ENCODE measurements around the gene UBXN10. TPM values are rescaled to one million over a fixed set of nuclear protein-coding genes. Genes with fewer than 3 reads are reported as not detected.

Gene UBXN10
- total RNA-seq, 1 donor from 2014 or later: 1.4 TPM

DNA sequence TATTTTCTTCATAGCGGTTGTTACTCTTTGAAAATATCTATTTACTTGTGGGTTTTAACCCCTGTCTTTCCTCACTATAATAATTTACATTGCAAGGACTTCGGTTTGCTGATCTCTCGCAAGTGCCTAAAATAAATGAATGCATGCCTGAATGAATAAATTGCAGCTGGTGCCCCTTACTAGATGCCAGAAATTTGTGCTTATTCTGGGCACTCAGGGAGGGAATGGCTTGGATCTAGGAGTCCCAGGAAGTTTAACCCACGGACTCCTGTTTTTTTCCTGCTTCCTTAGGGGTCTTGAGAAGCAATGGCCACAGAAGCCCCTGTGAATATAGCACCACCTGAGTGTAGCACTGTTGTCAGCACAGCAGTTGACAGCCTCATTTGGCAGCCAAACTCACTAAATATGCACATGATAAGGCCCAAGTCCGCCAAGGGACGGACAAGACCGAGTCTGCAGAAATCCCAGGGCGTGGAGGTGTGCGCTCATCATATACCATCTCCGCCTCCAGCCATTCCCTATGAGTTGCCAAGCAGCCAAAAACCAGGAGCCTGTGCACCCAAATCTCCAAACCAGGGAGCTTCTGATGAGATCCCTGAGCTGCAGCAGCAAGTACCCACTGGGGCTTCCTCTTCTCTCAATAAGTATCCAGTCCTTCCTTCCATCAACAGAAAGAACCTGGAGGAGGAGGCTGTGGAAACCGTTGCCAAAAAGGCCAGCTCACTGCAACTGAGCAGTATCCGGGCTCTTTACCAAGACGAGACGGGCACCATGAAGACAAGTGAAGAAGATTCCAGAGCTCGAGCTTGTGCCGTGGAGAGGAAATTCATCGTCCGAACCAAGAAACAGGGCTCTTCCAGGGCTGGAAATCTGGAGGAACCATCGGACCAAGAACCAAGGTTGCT, 4.6 kb downstream of the UBXN10 start:
- TF ChIP-seq, protein P1, sequence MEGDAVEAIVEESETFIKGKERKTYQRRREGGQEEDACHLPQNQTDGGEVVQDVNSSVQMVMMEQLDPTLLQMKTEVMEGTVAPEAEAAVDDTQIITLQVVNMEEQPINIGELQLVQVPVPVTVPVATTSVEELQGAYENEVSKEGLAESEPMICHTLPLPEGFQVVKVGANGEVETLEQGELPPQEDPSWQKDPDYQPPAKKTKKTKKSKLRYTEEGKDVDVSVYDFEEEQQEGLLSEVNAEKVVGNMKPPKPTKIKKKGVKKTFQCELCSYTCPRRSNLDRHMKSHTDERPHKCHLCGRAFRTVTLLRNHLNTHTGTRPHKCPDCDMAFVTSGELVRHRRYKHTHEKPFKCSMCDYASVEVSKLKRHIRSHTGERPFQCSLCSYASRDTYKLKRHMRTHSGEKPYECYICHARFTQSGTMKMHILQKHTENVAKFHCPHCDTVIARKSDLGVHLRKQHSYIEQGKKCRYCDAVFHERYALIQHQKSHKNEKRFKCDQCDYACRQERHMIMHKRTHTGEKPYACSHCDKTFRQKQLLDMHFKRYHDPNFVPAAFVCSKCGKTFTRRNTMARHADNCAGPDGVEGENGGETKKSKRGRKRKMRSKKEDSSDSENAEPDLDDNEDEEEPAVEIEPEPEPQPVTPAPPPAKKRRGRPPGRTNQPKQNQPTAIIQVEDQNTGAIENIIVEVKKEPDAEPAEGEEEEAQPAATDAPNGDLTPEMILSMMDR (IDR thresholded peaks at IDR 0.05; ENCODE audit: borderline replicate concordance): no peak
- no peak overlapping the region for H3K27ac ChIP-seq (replicated peaks)
- no peak for DNase-seq
- intact Hi-C loops (cut with micrococcal nuclease): no loop called here
- H3K27me3 ChIP-seq (ENCODE audit: low read depth): peaks cover 71% of the 10 kb centered on the region
- peaks cover 34% of the 10 kb centered on the region for H3K4me1 ChIP-seq
- H3K36me3 ChIP-seq: no peaks in the 10 kb centered on the region
- no peak overlapping the region for H3K4me3 ChIP-seq
- no peaks in the 10 kb centered on the region for H3K9me3 ChIP-seq (replicated peaks)

- Histone ChIP-seq H3K27me3 (ENCODE audit: low read depth) (peaks cover 62% of the 10 kb centered on the region), H3K4me1 (peaks cover 25% of the 10 kb centered on the region), H3K36me3 (no peaks in the 10 kb centered on the region), H3K27ac (replicated peaks) (no peak overlapping the region), H3K9me3 (replicated peaks) (no peaks in the 10 kb centered on the region), H3K4me3 (no peak overlapping the region)
- TF ChIP-seq, protein P1 (IDR thresholded peaks at IDR 0.05; ENCODE audit: borderline replicate concordance): no peak
- intact Hi-C loops (cut with micrococcal nuclease): no loop called here
- no peak for DNase-seq
Measured at GRCh38 chr1:20191266-20191825, 5.5 kb downstream of the UBXN10 start.

DNA sequence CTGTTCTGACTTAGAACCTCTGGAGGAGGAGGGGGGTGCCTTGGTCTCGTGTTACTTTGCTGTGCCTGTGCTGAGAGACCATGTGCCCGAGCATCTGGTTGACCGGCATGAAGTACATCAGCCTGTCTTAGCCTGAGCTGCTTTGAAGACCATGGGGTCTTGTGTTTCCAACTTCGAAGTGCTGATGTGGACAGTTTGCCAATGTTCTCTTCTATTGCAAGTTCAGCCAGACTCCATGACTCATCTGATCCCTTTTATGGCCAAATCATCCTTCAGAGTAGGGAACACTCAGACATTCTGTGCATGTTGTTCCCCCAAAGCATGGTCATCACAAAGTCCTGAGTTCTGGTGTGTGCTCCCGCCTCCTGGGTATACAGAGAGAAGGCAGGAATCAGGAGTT, 6.5 kb downstream of the UBXN10 start:
- intact Hi-C loops (cut with micrococcal nuclease): no loop called here
- DNase-seq: no peak
- no peak overlapping the region for H3K27ac ChIP-seq (replicated peaks)

GRCh38 chr1:20192871-20193411, 7.0 kb downstream of the UBXN10 start:
- DNase-seq: no peak
- TF ChIP-seq, protein P1 (IDR thresholded peaks at IDR 0.05; ENCODE audit: borderline replicate concordance): no peak
- Histone ChIP-seq H3K4me3 (no peak overlapping the region), H3K9me3 (replicated peaks) (no peaks in the 10 kb centered on the region), H3K27me3 (ENCODE audit: low read depth) (peaks cover 63% of the 10 kb centered on the region), H3K27ac (replicated peaks) (no peak overlapping the region), H3K4me1 (peaks cover 11% of the 10 kb centered on the region), H3K36me3 (no peaks in the 10 kb centered on the region)
- intact Hi-C loops (cut with micrococcal nuclease): no loop called here

More for the DNA sequence above, 6.5 kb downstream of the UBXN10 start:
- H3K36me3 ChIP-seq: no peaks in the 10 kb centered on the region
- no peak overlapping the region for H3K4me3 ChIP-seq
- peaks cover 63% of the 10 kb centered on the region for H3K27me3 ChIP-seq (ENCODE audit: low read depth)
- H3K9me3 ChIP-seq (replicated peaks): no peaks in the 10 kb centered on the region
- TF ChIP-seq, protein P1 (IDR thresholded peaks at IDR 0.05; ENCODE audit: borderline replicate concordance): no peak
- H3K4me1 ChIP-seq: peaks cover 17% of the 10 kb centered on the region

- H3K9me3 ChIP-seq (replicated peaks): no peaks in the 10 kb centered on the region
- H3K27ac ChIP-seq (replicated peaks): no peak overlapping the region
- TF ChIP-seq, protein P1 (IDR thresholded peaks at IDR 0.05; ENCODE audit: borderline replicate concordance): no peak
- no peak for DNase-seq
- H3K36me3 ChIP-seq: no peaks in the 10 kb centered on the region
- peaks cover 68% of the 10 kb centered on the region for H3K27me3 ChIP-seq (ENCODE audit: low read depth)
- peaks cover 5% of the 10 kb centered on the region for H3K4me1 ChIP-seq
- no peak overlapping the region for H3K4me3 ChIP-seq
- intact Hi-C loops (cut with micrococcal nuclease): no loop called here
Measured at GRCh38 chr1:20194224-20194623, 8.3 kb downstream of the UBXN10 start.

Data from left ventricle myocardium inferior (tissue), 1 donor.